Measurements from ENCODE around the gene BARHL2.

The BARHL2 gene

GRCh38 chr1:90761781-90762589 lies 44.9 kb upstream of the BARHL2 start:
- Histone ChIP-seq H4K20me1 (ENCODE audit: control insufficient read depth, insufficient read depth, low read depth, low read length) (no peaks in the 10 kb centered on the region), H3K36me3 (ENCODE audit: control insufficient read depth, low read length) (no peaks in the 10 kb centered on the region), H3K9me2 (replicated peaks; ENCODE audit: control insufficient read depth, low read length) (no peaks in the 10 kb centered on the region), H3K27ac (ENCODE audit: low read depth, low read length) (no peak overlapping the region), H3K79me2 (ENCODE audit: control insufficient read depth, low read length) (no peaks in the 10 kb centered on the region), H3F3A (ENCODE audit: control insufficient read depth, insufficient read depth) (no peaks in the 10 kb centered on the region), H3K4me3 (ENCODE audit: low read length) (no peak overlapping the region), H3K4me2 (ENCODE audit: low read length) (no peak overlapping the region), H3K4me1 (ENCODE audit: control insufficient read depth, low read length) (no peaks in the 10 kb centered on the region), H3K9me3 (ENCODE audit: control insufficient read depth, insufficient read depth, low read length) (no peaks in the 10 kb centered on the region), H3K27me3 (ENCODE audit: control insufficient read depth, low read length) (peaks cover 7% of the 10 kb centered on the region; the same call in 1 of the 2 replicates)
- no peak for TF ChIP-seq CTCF (IDR thresholded peaks at IDR 0.05; ENCODE audit: low read depth, low read length, poor library complexity, severe bottlenecking)
- no peak for TF ChIP-seq EZH2phosphoT487 (IDR thresholded peaks at IDR 0.05; ENCODE audit: borderline replicate concordance, low read length)

- H3K9me3 ChIP-seq (ENCODE audit: control insufficient read depth, insufficient read depth, low read length), result no peaks in the 10 kb centered on the region
- peaks cover 7% of the 10 kb centered on the region; the same call in 1 of the 2 replicates for H3K27me3 ChIP-seq (ENCODE audit: control insufficient read depth, low read length)
- no peak overlapping the region for H3K4me3 ChIP-seq (ENCODE audit: low read length)
- TF ChIP-seq EZH2phosphoT487 (IDR thresholded peaks at IDR 0.05; ENCODE audit: borderline replicate concordance, low read length) (no peak), CTCF (IDR thresholded peaks at IDR 0.05; ENCODE audit: low read depth, low read length, poor library complexity, severe bottlenecking) (no peak)
- H3K79me2 ChIP-seq (ENCODE audit: control insufficient read depth, low read length), result no peaks in the 10 kb centered on the region
- H3K4me1 ChIP-seq (ENCODE audit: control insufficient read depth, low read length), result no peaks in the 10 kb centered on the region
- H3K4me2 ChIP-seq (ENCODE audit: low read length), result no peak overlapping the region
- H3K9me2 ChIP-seq (replicated peaks; ENCODE audit: control insufficient read depth, low read length), result no peaks in the 10 kb centered on the region
- no peak overlapping the region for H3K27ac ChIP-seq (ENCODE audit: low read depth, low read length)
- no peaks in the 10 kb centered on the region for H3F3A ChIP-seq (ENCODE audit: control insufficient read depth, insufficient read depth)
- H3K36me3 ChIP-seq (ENCODE audit: control insufficient read depth, low read length), result no peaks in the 10 kb centered on the region
- no peaks in the 10 kb centered on the region for H4K20me1 ChIP-seq (ENCODE audit: control insufficient read depth, insufficient read depth, low read depth, low read length)
Measured at GRCh38 chr1:90761156-90761555, 44.1 kb upstream of the BARHL2 start.

- no peaks in the 10 kb centered on the region for H3K27me3 ChIP-seq (ENCODE audit: control insufficient read depth, low read length)
- no peak overlapping the region for H3K4me3 ChIP-seq (ENCODE audit: low read length)
- no peaks in the 10 kb centered on the region for H3K9me2 ChIP-seq (replicated peaks; ENCODE audit: control insufficient read depth, low read length)
- no peak overlapping the region for H3K27ac ChIP-seq (ENCODE audit: low read depth, low read length)
- H3K36me3 ChIP-seq (ENCODE audit: control insufficient read depth, low read length), result no peaks in the 10 kb centered on the region
- no peaks in the 10 kb centered on the region for H3K9me3 ChIP-seq (ENCODE audit: control insufficient read depth, insufficient read depth, low read length)
- no peak for TF ChIP-seq CTCF (IDR thresholded peaks at IDR 0.05; ENCODE audit: low read depth, low read length, poor library complexity, severe bottlenecking)
- TF ChIP-seq EZH2phosphoT487 (IDR thresholded peaks at IDR 0.05; ENCODE audit: borderline replicate concordance, low read length), result no peak
- no peak overlapping the region for H3K4me2 ChIP-seq (ENCODE audit: low read length)
- H3F3A ChIP-seq (ENCODE audit: control insufficient read depth, insufficient read depth), result no peaks in the 10 kb centered on the region
- H3K4me1 ChIP-seq (ENCODE audit: control insufficient read depth, low read length), result no peaks in the 10 kb centered on the region
- H3K79me2 ChIP-seq (ENCODE audit: control insufficient read depth, low read length), result no peaks in the 10 kb centered on the region
- no peaks in the 10 kb centered on the region for H4K20me1 ChIP-seq (ENCODE audit: control insufficient read depth, insufficient read depth, low read depth, low read length)
Measured at GRCh38 chr1:90753556-90753955, 36.5 kb upstream of the BARHL2 start.
